GM12801 (cell line): Measurements from ENCODE around the gene MRPS23.

Source experiments
- CTCF ChIP-seq: IDR thresholded peaks from one replicate; pipeline ENCODE4 v1.5.1; 2011; ENCODE audit warnings: control low read depth; ENCODE audit not compliant: insufficient read length; ENCODE audit errors: extremely low read depth

The MRPS23 gene

GRCh38 chr17:57849874-57850754, at the start of gene MRPS23:
Gene MRPS23 (minus strand): TSS chr17:57850044. CDS start chr17:57850010, 34 bp downstream.
- no peak for TF ChIP-seq CTCF

- TF ChIP-seq CTCF: no peak
Observed at GRCh38 chr17:57899391-57899790, 49.5 kb upstream of the MRPS23 start.

GRCh38 chr17:57898487-57899311, 48.9 kb upstream of the MRPS23 start:
- TF ChIP-seq CTCF: no peak

- TF ChIP-seq CTCF: no peak
Observed at GRCh38 chr17:57895382-57896060, 45.7 kb upstream of the MRPS23 start.

- no peak for TF ChIP-seq CTCF
Observed at GRCh38 chr17:57894848-57895247, 45.0 kb upstream of the MRPS23 start.

GRCh38 chr17:57892820-57893595, 43.2 kb upstream of the MRPS23 start:
- TF ChIP-seq CTCF: no peak
